NCI-H1092 treated with DMSO at 0.1 percent for 48 hours (cell line): ENCODE measurements around the gene SPTLC3.

Experiments used
- DNase-seq: peaks from one replicate; lab custom pipeline; 2025; lab: John Stamatoyannopoulos, UW

SPTLC3 gene

GRCh38 chr20:12984863-12985262 lies 23.9 kb upstream of the SPTLC3 start:
- no peak for DNase-seq

- no peak for DNase-seq
These were observed 21.5 kb upstream of the SPTLC3 start for GRCh38 chr20:12987261-12987660.

GRCh38 chr20:12989586-12990115 lies 19.1 kb upstream of the SPTLC3 start:
- DNase-seq: no peak

- no peak for DNase-seq
These were observed 11.6 kb upstream of the SPTLC3 start for GRCh38 chr20:12997128-12997655.

GRCh38 chr20:12998046-12998445 lies 10.7 kb upstream of the SPTLC3 start:
- no peak for DNase-seq

GRCh38 chr20:12999201-12999600 lies 9.6 kb upstream of the SPTLC3 start:
- no peak for DNase-seq

- no peak for DNase-seq
These were observed 6.5 kb upstream of the SPTLC3 start for GRCh38 chr20:13002251-13002650.

GRCh38 chr20:13006825-13007224 lies 1.9 kb upstream of the SPTLC3 start:
- DNase-seq: no peak

- DNase-seq: no peak
These were observed 1.2 kb upstream of the SPTLC3 start for GRCh38 chr20:13007596-13007995.

GRCh38 chr20:13009682-13010406 lies 1.1 kb downstream of the SPTLC3 start:
- DNase-seq: no peak

- DNase-seq: no peak
These were observed 4.1 kb downstream of the SPTLC3 start for GRCh38 chr20:13012886-13013285.

GRCh38 chr20:13013411-13013810 lies 4.6 kb downstream of the SPTLC3 start:
- DNase-seq: no peak

GRCh38 chr20:13017235-13017634 lies 8.5 kb downstream of the SPTLC3 start:
- DNase-seq: no peak

GRCh38 chr20:13017883-13018535 lies 9.2 kb downstream of the SPTLC3 start:
- DNase-seq: no peak

- no peak for DNase-seq
These were observed 12.6 kb downstream of the SPTLC3 start for GRCh38 chr20:13021205-13021970.

GRCh38 chr20:13022401-13023155 lies 13.8 kb downstream of the SPTLC3 start:
- no peak for DNase-seq

GRCh38 chr20:13024596-13024995 lies 15.8 kb downstream of the SPTLC3 start:
- no peak for DNase-seq

- DNase-seq: no peak
These were observed 16.4 kb downstream of the SPTLC3 start for GRCh38 chr20:13025181-13025580.

GRCh38 chr20:13028001-13028400 lies 19.2 kb downstream of the SPTLC3 start:
- DNase-seq: no peak

GRCh38 chr20:13028673-13029072 lies 19.9 kb downstream of the SPTLC3 start:
- DNase-seq: no peak

GRCh38 chr20:13029687-13030375 lies 21.1 kb downstream of the SPTLC3 start:
- DNase-seq: no peak
